ENCODE measurements around the gene ANTXR1. TPM values are rescaled to one million over a fixed set of nuclear protein-coding genes. Genes with fewer than 3 reads are reported as not detected.

The ANTXR1 gene
- polyA plus RNA-seq, 1 experiment, result 87.1 TPM

DNA sequence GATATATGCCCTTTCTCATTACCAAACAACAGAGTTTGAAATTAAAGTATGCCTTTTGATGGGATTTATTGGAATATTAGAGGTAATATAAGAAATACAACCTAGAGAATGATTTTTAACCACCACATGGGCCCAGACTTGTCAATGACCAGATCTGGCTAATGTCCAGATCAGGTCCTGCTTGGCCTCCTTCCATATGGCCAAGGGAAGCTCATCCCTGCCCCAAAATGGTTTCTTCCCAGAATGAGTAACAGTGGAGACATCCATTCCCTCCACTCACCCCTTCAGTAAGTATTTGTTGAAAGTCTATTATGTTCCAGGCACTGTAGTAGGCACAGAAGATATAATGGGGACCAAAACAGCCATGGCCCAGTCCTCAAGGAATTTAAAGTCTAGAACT, 54.9 kb downstream of the ANTXR1 start:
- no peak for DNase-seq (ENCODE audit: low read depth)
- POLR2A ChIA-PET, result no interaction called here
- Histone ChIP-seq H3K4me3 (ENCODE audit: low read depth, low read length) (no peak overlapping the region), H3K27me3 (ENCODE audit: control insufficient read depth, insufficient read depth, low read length) (no peaks in the 10 kb centered on the region), H3K36me3 (ENCODE audit: control insufficient read depth, insufficient read depth, low read length) (peaks cover 4% of the 10 kb centered on the region; the same call in 1 of the 2 replicates)
- TF ChIP-seq CTCF (IDR thresholded peaks at IDR 0.05; ENCODE audit: insufficient read depth, low read depth, low read length), result no peak
- CTCF ChIA-PET, result no interaction called here

DNA sequence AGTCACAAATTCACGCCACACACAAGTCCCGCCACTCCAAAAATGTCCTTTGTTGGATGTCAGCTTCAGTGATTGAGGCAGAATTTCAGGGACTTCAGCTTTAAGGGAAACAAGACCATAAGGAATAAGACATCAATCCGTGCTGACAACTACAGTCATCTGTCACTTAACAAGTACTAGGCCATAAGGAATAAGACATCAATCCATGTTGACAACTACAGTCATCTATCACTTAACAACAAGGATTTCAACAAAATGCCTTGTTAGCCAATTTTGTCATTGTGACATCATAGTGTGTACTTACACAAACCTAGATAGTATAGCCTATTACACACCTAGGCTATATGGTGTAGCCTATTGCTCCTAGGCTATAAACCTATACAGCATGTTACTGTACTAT, 58.0 kb downstream of the ANTXR1 start:
- Histone ChIP-seq H3K4me3 (ENCODE audit: low read depth, low read length) (no peak overlapping the region), H3K27me3 (ENCODE audit: control insufficient read depth, insufficient read depth, low read length) (no peaks in the 10 kb centered on the region), H3K36me3 (ENCODE audit: control insufficient read depth, insufficient read depth, low read length) (peaks cover 8% of the 10 kb centered on the region)
- DNase-seq (ENCODE audit: low read depth), result no peak
- ChIA-PET POLR2A (no interaction called here), CTCF (interaction anchor here (0.6 to 1.4 kb wide), 2 partner anchors 11 to 94 kb away, joined by 3 read pairs; no protein-coding TSS in a partner anchor)
- no peak for TF ChIP-seq CTCF (IDR thresholded peaks at IDR 0.05; ENCODE audit: insufficient read depth, low read depth, low read length)

DNA sequence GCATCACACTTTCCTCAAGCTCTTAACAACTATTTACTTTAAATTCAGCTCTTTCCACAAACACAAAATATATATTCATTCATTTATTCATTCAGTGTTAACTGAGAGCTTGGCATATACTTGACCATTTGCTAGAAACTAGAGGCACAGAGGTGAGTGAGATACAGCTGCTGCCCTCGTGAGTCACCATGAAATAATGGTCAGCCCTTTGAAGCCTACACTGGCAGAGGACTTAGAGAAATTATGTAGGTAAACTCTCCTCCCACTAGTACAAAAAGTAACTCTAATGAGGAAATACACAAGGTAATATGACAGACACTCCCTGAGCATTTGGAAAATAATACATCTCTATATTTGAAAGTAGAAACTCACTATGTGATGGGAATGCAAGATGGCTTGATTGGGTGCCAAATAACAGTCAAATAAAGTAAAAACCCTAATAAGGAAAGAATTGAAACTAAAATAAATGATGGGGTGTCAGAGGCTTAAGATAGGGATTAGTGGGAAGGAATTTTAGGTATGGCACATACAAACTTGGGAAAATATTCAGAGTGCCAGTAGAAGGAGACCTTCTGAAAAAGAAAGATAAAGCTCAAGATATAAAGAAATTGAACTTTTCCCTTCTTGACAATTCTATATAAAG, 61.1 kb downstream of the ANTXR1 start:
- Histone ChIP-seq H3K36me3 (ENCODE audit: control insufficient read depth, insufficient read depth, low read length) (peaks cover 21% of the 10 kb centered on the region), H3K27me3 (ENCODE audit: control insufficient read depth, insufficient read depth, low read length) (no peaks in the 10 kb centered on the region), H3K4me3 (ENCODE audit: low read depth, low read length) (no peak overlapping the region)
- CTCF ChIA-PET, result interaction anchor here (1.3 to 1.4 kb wide), 2 partner anchors 10 kb away, joined by 3 read pairs; no protein-coding TSS in a partner anchor
- no peak for DNase-seq (ENCODE audit: low read depth)
- POLR2A ChIA-PET, result no interaction called here
- TF ChIP-seq CTCF (IDR thresholded peaks at IDR 0.05; ENCODE audit: insufficient read depth, low read depth, low read length), result no peak

GRCh38 chr2:69074918-69075317, 61.9 kb downstream of the ANTXR1 start:
- TF ChIP-seq CTCF (IDR thresholded peaks at IDR 0.05; ENCODE audit: insufficient read depth, low read depth, low read length), result no peak
- CTCF ChIA-PET, result interaction anchor here (0.9 to 1.4 kb wide), 2 partner anchors 11 to 1129 kb away, joined by 3 read pairs; no protein-coding TSS in a partner anchor
- Histone ChIP-seq H3K4me3 (ENCODE audit: low read depth, low read length) (no peak overlapping the region), H3K36me3 (ENCODE audit: control insufficient read depth, insufficient read depth, low read length) (peaks cover 21% of the 10 kb centered on the region), H3K27me3 (ENCODE audit: control insufficient read depth, insufficient read depth, low read length) (no peaks in the 10 kb centered on the region)
- POLR2A ChIA-PET, result no interaction called here
- DNase-seq (ENCODE audit: low read depth), result no peak

DNA sequence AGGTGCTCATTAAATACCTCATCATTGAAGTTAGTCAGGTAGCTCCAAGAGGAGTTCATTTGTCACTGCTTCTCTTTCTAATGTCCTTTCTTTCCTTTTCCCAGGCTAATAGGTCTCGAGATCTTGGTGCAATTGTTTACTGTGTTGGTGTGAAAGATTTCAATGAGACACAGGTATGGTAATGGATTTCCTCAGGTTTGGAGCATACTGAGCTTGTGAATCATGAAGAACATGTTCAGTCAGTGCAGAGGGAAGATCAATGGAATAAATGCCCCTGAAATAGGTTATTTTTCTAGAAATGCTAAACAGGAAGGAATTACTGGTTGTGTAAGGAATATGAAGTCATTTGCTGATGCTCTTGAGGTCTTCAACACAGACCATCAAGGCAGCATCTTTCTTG, 62.5 kb downstream of the ANTXR1 start:
- H3K36me3 ChIP-seq (ENCODE audit: control insufficient read depth, insufficient read depth, low read length), result peaks cover 21% of the 10 kb centered on the region
- ChIA-PET CTCF (interaction anchor here (0.9 kb wide), 1 partner anchor 1129 kb away, joined by 3 read pairs; no protein-coding TSS in a partner anchor), POLR2A (no interaction called here)

More for the DNA sequence above, 62.5 kb downstream of the ANTXR1 start:
- Histone ChIP-seq H3K4me3 (ENCODE audit: low read depth, low read length) (no peak overlapping the region), H3K27me3 (ENCODE audit: control insufficient read depth, insufficient read depth, low read length) (no peaks in the 10 kb centered on the region)
- TF ChIP-seq CTCF (IDR thresholded peaks at IDR 0.05; ENCODE audit: insufficient read depth, low read depth, low read length), result no peak
- no peak for DNase-seq (ENCODE audit: low read depth)

Data from BJ (cell line).